NCI-H146 treated with DMSO at 0.1 percent for 48 hours (cell line): ENCODE results near the gene CCL3.
"Not testable (repeated sequence)": the region's sequence is repeated elsewhere in the genome, so short reads cannot be mapped to it uniquely, and the experiment has no call there.

ENCODE experiments used
- DNase-seq: peaks from one replicate; lab custom pipeline; 2025; ENCODE audit not compliant: unreplicated experiment; lab: John Stamatoyannopoulos, UW

The CCL3 gene

GRCh38 chr17:36088670-36089338, 1.1 kb downstream of the CCL3 start:
- DNase-seq, result no peak

- not testable (repeated sequence) for DNase-seq
Measured at GRCh38 chr17:36087897-36088572, 1.9 kb downstream of the CCL3 start.

- DNase-seq, result not testable (repeated sequence)
Measured at GRCh38 chr17:36087471-36087870, 2.5 kb downstream of the CCL3 start.

GRCh38 chr17:36086791-36087190, 3.2 kb downstream of the CCL3 start:
- DNase-seq, result no peak

GRCh38 chr17:36085765-36086164, 4.2 kb downstream of the CCL3 start:
- no peak for DNase-seq

GRCh38 chr17:36083691-36084090, 6.3 kb downstream of the CCL3 start:
- not testable (repeated sequence) for DNase-seq

GRCh38 chr17:36082482-36083120, 7.3 kb downstream of the CCL3 start:
- not testable (repeated sequence) for DNase-seq

- not testable (repeated sequence) for DNase-seq
Measured at GRCh38 chr17:36081681-36082471, 8.1 kb downstream of the CCL3 start.

GRCh38 chr17:36074365-36074764, 15.6 kb downstream of the CCL3 start:
- no peak for DNase-seq

GRCh38 chr17:36072431-36073121, 17.4 kb downstream of the CCL3 start:
- no peak for DNase-seq

- no peak for DNase-seq
Measured at GRCh38 chr17:36071751-36072150, 18.2 kb downstream of the CCL3 start.

GRCh38 chr17:36070427-36070826, 19.5 kb downstream of the CCL3 start:
- no peak for DNase-seq

GRCh38 chr17:36069136-36069535, 20.8 kb downstream of the CCL3 start:
- no peak for DNase-seq

GRCh38 chr17:36068524-36068923, 21.4 kb downstream of the CCL3 start:
- no peak for DNase-seq

- DNase-seq, result no peak
Measured at GRCh38 chr17:36066365-36066985, 23.5 kb downstream of the CCL3 start.

- DNase-seq, result no peak
Measured at GRCh38 chr17:36063786-36064541, 26.0 kb downstream of the CCL3 start, which contains the start of gene CCL18. Gene CCL18, plus strand, starts transcription at chr17:36064272. Its CDS starts 71 bp downstream, at chr17:36064343.

- DNase-seq, result no peak
Measured at GRCh38 chr17:36060816-36061215, 29.1 kb downstream of the CCL3 start.

- DNase-seq, result no peak
Measured at GRCh38 chr17:36059406-36059805, 30.5 kb downstream of the CCL3 start.

- DNase-seq, result no peak
Measured at GRCh38 chr17:36057911-36058310, 32.0 kb downstream of the CCL3 start.
